Inflammatory macrophage (primary cell): ENCODE measurements around the gene MUC20.
A peak's percentile ranks its signal among the peaks of the same experiment; 100 is the strongest.
"Not testable (repeated sequence)": the region's sequence is repeated elsewhere in the genome, so short reads cannot be mapped to it uniquely, and the experiment has no call there.

Experiments used
- DNase-seq, 2 donors: peaks; one replicate each; pipeline ENCODE4 v3.0.0-alpha.2; 2020 to 2022

Gene MUC20

DNA sequence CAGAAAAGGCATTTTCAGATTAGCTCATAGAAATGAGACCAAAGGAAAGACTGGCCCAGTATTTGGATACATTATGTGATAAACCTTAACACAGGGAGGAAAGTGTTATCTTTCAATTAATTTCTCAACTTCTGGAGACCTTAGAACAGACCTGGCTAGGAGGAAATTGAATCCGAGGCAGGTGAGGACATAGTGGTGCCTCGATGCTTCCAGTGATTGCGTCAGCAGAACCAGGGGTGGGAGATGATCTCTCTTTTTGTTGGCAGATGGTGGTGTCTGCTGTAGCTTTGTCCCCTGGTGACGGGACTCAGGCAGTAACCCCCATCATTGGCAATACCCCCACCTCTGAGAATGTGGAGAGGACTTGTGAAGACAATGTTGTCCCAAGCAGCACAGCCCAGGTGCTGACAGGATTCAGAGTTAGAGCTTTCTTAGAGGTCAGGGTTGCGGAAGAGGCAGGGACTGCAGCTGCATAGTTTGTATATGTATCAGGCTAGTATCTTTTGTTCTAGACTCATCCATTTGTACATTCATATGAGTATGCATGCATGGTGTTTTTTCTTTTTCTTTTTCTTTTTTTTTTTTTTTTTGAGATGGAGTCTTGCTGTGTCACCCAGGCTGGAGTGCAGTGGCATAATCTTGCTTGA is 27.9 kb upstream of the MUC20 start:
- DNase-seq, result no peak

DNA sequence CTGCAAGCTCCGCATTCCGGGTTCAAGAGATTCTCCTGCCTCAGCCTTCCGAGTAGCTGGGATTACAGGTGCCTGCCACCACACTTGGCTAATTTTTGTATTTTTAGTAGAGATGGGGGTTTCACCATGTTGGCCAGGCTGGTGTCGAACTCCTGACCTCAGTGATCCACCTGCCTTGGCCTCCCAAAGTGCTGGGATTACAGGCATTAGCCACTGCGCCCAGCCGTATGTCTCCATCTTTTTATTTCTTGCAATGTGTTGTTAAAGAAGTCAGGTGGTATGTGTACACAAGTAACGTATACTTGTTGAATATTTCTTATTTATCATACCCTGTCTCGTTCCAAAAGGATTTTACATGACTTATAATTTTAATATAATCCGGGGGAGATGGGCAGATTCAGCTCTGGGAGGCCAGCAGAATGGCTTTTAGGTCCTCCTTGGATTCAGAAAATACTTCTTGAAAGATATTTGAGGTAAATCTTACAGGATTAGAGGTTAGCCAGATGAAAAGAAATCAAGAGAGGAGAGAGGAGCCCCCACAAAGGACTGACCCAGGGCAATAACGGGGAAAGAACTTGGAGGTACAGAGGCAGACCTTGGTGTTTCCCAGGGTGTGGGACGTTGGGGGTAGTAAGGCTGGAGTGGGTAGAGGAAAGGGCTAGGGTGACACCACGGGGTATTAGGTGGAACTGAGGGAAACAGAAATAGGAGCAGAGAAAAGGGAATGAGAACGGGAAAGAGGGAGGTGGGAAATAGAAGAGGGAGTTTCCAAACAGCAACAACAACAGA is 27.2 kb upstream of the MUC20 start:
- no peak for DNase-seq

DNA sequence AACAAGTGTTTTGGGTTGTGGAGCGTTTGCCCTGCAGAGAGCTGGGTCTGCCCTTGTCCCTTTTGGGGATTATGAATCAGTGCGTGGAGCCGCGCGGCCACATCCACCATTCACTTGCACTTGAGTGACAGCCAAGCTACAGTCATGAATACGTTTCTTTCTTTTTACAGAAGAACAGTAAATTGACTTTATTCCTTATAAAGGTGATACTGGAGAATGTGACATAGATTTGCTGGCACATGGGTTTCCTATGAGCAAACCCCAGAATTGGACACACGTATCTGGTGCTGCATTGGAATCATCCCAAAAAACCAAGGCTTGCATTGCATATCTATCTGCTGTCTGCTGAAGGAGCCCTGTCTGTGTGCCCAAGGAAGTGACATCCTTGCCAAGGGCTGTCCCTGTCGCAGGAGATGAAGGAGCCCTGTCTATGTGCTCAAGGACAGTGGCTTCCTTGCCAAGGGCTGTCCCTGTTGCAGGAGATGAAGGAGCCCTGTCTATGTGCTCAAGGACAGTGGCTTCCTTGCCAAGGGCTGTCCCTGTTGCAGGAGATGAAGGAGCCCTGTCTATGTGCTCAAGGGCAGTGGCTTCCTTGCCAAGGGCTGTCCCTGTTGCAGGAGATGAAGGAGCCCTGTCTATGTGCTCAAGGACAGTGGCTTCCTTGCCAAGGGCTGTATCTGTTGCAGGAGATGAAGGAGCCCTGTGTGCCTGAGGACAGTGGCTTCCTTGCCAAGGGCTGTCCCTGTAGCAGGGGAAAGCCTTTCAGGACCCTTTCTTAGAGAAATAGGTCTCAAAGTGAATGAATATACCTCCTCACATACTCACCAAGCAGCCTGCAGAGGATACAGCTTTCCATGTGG is 26.3 kb upstream of the MUC20 start:
- DNase-seq, result not testable (repeated sequence)

DNA sequence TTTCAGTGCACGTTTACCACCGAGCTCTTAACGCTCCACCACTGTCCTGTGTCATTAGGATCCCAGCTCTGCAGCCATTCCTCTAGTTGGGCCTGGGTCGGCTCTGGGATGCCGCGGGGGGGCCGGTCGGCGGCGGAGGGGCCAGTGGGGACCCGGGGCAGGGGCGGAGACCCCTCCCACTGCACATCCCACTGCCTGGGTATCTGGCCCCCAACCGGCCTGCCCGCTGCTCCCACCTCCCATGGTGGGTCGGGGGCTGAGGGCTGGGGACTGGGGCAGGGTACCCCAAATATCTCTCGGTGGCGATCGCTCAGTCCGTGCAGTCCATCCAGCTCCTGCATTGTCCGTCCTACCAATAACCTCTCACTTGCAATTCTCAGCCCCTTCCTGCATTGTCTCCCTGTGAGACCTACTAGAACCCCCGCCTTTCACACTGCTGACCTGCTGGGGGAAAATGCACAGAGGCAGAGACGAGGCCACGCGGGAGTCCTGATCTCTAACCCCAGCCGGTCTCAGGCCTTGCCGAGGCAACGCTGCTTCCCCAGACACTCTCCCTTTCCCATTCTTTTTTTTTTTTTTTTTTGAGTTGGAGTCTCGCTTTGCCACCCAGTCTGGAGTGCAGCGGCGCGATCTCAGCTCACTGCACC is 24.0 kb upstream of the MUC20 start:
- DNase-seq, result no peak

DNA sequence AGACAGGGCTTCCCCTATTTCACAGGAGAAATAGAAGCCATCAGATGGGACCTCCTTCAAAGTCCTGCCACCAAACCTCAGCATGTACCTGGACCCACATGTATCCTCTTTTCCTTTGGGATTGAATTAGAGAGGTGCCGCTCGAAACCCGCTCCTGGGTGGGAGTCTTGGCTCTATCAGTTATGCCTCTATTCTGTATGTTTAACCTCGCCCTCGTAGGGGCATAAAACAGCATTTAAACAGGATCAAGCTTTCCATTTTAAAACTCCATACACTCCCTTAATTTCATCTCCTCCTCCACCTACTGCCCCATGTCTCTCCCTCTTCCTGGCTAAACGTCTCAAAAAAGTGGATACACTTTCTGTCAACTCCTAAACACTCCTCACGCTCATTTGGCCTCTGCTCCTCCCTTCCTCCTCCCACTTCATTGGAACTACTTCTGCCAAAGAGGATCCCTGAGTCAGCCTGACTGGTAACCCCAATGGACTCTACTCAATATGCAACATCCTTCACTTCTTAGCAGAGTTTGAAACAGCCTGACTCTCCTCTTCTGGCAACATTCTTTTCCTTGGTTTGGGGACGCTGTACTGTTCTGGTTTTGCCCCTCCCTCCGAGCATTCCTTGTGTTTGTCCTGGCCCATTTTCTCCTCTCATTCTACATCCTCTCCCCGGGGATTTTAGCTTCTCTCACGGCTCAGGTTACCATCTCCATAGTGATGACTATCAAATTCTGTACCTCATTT is 23.0 kb upstream of the MUC20 start:
- DNase-seq, result peak; percentile 69 to 89

DNA sequence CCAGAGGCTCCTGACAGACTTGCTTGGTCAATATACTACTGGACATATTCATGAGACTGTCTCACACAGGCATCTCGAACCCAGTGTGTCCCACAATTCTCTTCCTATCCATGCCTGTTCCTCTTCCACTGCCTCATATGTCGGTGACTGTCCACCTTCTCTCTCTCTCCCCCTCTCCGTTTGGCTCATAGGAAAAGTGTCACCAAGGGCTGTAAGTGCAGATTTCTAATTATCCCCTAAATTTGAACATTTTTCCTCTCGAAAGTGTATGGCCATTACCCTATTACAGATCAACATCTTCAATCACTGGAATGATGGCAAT is 22.5 kb upstream of the MUC20 start:
- no peak for DNase-seq

DNA sequence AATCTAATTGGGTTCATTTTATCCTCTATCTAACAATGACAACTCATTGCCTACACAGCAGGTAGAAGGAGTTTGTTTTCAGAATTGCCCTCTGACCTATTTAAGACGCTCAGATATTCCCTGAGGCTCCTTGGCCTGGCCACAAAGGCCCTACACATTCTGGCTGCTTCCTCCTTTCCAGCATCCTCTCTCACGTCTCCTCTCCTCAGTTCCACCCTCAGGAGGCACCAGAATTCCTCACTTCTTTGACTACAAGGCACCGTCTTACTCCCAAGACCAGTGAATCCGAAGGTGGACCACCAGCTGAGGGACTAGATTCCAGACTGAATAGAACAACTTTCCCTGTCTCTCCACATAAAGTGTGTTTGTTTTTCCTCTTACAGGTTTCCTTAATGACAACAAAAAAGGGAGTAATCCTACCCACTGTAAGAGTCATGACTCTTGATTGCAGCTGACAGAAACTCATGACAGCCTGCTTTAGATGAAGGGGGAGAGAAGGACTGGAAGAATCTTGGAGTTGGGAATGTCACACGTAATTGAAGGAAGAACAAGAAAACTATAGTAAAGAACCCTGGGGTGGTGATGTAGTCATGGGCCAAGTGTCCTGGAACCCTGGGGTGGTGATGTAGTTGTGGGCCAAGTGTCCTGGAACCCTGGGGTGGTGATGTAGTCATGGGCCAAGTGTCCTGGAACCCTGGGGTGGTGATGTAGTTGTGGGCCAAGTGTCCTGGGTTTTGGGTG is 22.0 kb upstream of the MUC20 start:
- no peak for DNase-seq

DNA sequence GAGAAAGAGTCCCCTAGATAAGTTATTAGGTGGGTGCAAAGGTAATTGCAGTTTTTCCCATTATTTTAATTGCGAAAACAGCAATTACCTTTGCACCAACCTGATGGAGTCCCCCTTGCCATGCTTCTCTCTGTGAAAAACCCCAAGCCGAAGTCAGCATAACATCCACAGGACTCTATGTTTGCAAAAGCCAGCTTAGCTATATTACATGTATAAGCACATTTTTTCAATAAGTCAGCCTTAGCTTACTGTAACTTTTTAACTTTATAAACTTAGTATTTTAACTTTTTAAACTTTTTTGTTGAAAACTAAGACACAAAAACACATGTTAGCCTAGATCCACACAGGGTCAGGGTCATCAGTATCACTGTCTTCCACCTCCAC is 21.4 kb upstream of the MUC20 start:
- DNase-seq, result no peak

DNA sequence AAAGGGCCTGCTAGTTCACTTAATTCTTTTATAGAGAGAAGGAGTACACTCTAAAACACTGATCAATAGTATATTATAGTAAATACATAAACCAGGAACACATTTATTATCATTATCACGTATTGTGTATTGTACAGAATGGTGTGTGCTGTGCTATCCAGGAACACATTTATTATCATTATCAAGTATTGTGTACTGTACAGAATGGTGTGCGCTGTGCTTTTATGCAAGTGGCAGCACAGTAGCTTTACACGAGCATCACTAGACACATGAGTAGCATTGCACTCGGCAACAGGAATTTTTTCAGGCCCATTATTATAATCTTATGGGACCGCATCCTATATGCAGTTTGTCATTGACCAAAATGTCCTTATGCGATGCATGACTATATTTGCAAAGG is 20.9 kb upstream of the MUC20 start:
- no peak for DNase-seq

DNA sequence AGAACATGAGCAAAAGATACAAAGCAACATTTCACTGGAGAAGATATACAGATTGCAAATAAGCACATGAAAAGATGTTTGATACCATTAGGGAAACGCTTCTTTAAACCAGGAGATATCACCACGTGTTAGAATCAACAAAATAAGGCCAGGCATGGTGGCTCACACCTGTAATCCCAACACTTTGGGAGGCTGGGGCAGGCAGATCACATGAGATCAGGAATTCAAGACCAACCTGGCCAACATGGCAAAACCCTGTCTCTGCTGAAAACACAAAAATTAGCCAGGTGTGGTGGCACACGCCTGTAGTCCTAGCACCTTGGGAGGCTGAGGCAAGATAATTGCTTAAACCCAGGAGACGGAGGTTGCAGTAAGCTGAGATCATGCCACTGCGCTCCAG is 20.5 kb upstream of the MUC20 start:
- DNase-seq, result no peak

DNA sequence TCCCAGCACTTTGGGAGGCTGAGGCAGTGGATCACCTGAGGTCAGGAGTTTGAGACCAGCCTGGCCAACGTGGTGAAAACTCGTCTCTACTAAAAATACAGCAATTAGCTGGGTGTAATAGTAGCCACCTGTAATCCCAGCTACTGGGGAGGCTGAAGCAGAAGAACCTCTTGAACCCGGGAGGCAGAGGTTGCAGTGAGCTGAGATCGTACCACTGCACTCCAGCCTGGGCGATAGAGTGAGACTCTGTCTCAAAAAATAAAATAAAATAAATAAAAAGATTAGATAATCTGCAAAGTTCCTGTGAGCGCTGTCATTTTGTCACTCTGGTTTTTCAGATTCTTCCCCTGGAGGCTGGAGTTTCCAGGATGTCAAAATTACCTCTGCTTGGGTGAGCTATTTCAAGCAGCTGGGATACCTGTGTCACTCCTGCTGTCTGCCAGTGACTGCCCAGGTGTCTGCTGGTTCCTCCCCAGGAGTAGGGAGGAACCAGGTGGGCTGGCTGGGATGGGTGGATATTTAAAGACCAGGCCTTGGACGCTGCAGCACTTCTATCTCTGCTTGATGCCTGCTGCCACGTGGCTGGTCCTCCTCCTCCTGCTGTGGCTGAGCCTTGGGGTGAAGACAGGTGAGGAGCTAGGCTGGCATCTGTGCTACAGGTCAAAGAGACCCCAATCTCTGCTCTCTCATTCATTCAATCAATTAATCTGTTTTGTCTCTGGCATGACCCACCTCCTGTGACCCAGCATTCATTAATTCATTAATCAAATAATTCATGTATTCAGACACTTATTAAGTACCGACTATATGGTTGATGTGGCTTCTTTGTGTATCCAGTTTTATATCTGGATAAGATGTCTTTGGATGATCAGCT is 19.5 kb upstream of the MUC20 start:
- DNase-seq, result no peak

DNA sequence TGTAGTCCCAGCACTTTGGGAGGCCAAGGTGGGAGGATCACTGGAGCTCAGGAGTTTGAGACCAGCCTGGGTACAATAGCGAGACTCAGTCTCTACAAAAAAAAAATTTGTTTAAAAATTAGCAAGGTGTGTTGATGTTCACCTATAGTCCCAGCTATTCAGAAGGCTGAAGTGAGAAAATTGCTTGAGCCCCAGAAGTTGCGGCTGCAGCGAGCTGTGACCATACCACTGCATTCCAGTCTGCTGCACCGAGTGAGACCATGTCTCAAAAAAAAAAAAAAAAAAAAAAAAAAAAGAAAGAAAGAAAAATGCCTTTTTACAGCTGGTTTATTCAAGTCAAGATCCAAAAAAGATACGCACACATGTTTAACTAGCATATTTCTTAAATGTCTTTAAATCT is 17.0 kb upstream of the MUC20 start:
- no peak for DNase-seq

DNA sequence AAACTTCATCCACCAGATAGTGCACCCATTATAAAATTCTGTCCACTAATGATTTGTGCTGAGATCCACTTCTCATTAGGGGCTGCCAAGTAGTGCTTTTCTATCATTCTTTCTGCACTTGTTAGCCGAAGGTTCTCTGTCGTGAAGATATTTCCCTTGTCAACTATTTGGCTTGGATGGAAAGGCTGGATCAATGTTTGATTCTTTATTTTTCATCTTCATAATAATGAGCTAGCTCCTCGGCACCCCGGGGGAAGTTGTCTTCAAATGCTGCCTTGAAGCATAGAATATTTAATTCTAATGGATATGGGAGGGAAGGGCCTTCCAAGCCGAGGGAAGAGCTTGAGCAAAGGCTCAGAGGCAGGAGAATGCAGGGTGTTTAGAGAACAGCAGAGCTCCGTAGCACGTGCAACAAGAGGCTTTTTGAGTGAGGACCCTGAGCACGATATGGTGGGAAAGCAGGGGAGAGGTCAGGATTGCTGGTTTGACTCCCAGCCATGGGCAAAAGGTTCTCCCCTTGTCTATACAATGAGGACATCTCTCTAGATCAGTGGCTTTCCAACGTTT is 16.3 kb upstream of the MUC20 start:
- no peak for DNase-seq

DNA sequence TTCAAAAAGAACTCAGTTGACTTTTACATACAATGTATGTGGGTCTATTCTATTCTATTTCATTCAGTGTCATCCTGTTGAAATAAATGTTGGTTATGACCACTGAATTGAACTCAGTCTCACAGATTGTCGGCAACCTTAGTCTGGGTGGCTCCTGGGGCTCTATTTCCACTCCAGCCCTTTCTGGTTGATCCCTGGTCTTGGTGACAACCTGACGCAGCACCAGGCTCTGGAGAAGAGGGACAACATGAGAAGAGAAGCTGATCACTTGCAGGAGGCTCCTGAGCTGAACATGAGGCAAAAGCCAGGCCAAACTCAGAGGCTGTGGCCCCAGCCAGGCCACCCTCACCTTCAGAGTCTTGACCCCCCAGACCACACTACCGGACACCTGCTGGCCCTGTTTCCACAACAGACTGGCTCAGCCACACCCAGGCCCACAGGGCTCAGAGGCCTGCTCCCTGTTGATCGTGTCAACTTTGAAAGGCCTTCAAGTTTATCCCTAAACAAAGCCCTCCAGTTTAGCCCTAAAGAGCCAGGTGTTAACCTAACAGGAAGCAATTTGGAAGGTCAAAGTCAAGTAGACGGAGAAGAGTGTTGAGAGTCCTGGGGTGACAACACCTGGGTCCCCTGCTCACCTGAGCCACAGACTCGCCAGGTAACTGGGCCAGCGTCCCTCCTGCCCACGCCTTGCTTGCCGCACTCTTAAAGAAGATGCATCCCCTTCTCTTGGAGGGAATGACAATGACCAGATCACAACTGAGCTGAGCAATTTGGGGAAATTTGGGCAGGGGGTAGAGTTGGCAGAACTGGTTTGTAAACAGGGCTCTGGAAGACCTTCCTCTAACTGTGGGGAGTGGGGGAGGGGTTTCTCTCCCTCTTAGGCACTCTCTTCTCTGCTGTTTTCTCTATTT is 15.4 kb upstream of the MUC20 start:
- DNase-seq, result no peak

DNA sequence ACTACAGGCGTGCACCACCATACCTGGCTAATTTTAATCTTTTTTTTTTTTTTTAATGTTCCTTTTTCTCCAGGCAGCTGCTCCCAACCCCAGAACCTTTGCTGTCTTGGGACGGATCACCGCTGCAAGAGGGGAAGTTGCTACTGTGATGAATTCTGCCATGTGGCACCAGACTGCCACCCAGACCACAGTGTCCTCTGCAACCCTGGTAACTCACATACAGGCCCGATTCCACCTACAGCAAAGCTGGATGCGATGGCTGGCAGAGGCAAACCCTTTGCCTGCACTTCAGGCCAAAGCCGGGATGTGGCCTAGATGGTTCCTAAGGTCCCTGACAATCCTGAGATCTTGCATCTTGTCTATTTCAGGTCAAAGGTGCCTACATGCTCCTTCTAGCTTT is 12.7 kb upstream of the MUC20 start:
- peak; percentile 40 to 54 for DNase-seq

DNA sequence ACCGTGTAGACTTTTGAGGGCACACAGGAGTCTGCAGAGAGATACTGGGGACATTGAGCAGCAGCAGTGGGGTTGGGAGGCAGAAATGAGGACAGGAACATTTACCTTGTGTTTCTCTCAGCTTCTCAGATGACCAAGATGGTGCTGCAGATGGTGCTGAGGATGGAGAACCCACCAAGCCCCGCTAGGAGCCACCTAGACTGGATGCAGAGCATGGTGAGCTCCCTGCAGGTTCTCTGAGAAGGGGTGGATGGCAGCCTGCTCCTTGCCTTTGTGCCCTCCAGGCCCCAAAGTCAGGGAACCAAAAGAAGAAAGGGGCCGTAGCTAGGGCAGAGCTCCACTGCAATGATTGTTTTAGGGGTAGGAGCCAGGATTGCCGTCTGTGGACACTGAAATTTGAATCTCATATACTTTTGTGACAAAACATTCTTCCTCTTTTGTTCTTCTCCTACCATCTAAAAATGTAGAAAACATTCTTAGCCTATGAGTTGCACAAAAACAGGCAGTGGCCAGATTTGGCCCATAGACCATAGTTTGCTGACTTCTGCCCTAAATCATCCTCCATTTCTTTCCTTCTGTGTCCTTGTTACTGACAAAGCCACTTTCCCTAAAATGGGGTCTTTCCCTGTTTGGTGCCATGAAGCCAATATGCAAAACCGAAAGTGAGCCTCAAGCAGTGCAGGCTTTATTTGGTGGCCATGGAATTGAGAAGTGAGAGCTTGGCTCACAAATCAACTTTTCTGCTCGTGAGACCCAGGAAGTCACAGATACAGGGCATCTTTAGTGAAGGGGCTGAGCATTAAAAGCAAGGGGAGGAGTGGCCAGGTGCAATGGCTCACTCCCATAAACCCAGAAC is 11.9 kb upstream of the MUC20 start:
- peak in 1 of 2 donors; percentile 35 for DNase-seq

DNA sequence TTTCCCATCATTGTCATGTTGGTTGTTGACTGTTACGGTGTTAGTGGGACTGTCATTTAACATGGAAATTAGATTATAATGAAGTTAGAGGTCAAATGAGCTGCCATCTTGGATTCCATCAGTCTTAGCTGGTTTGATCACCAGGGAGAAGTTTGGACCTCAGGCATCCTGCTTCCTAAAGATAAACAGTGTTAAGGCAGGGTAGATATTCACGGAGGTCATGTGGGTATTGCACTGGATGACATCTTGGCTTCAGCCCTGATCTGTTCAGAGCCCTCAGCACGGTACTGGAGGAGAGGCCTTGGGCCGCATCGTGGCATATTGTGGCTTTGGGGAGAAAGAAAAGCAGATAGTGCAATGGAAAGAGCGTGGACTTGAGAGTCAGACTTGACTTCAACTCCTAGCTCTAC is 11.1 kb upstream of the MUC20 start:
- DNase-seq, result no peak
